ENCODE results near the gene SCAND1.

DNA sequence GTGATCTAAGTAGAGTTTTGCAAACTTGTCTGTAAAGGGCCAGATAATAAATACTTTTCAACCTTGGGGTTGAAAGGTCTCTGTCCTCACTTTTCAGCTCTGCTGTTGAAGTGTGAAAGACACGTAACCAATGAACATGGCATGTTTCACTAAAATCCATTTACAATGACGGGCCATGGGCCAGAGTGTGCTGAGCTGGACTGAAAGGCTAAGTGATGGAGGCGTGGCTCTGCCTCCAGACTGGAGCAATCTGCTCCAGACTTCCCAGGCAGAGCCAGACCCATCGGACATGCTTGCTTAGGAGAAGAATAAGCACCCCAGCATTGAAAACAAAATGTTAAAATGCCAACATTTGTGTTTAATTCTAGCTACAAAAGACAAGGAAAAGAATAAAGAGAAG is 41.4 kb downstream of the SCAND1 start:
- TF ChIP-seq, protein P1, sequence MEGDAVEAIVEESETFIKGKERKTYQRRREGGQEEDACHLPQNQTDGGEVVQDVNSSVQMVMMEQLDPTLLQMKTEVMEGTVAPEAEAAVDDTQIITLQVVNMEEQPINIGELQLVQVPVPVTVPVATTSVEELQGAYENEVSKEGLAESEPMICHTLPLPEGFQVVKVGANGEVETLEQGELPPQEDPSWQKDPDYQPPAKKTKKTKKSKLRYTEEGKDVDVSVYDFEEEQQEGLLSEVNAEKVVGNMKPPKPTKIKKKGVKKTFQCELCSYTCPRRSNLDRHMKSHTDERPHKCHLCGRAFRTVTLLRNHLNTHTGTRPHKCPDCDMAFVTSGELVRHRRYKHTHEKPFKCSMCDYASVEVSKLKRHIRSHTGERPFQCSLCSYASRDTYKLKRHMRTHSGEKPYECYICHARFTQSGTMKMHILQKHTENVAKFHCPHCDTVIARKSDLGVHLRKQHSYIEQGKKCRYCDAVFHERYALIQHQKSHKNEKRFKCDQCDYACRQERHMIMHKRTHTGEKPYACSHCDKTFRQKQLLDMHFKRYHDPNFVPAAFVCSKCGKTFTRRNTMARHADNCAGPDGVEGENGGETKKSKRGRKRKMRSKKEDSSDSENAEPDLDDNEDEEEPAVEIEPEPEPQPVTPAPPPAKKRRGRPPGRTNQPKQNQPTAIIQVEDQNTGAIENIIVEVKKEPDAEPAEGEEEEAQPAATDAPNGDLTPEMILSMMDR (IDR thresholded peaks at IDR 0.05; ENCODE audit: insufficient read depth, low read length, poor library complexity, severe bottlenecking), result no peak
- TF ChIP-seq EZH2phosphoT487 (conservative IDR thresholded peaks at IDR 0.05; ENCODE audit: low read length), result no peak
